HepG2 (cell line): ENCODE measurements around the gene CKS1B. TPM values are rescaled to one million over a fixed set of nuclear protein-coding genes. Genes with fewer than 3 reads are reported as not detected.
A peak's percentile ranks its signal among the peaks of the same experiment; 100 is the strongest.

ENCODE experiments used
- DMAP1 ChIP-seq: IDR thresholded peaks from 2 replicates; pipeline ENCODE4 v1.6.1; 2016
- DRAP1 ChIP-seq: IDR thresholded peaks from 2 replicates; pipeline ENCODE4 v1.6.1; 2016; ENCODE audit warnings: missing genetic modification reagents, missing compliant biosample characterization
- E2F2 ChIP-seq: sonication (generic); formaldehyde crosslinking; IDR thresholded peaks from 2 replicates; pipeline ENCODE4 v1.4.0; 2020; ENCODE audit warnings: missing genetic modification reagents, borderline replicate concordance
- EHMT2 ChIP-seq: fragments of 200-600 bp; sonication (generic); IDR thresholded peaks from 2 replicates; pipeline ENCODE4 v1.7.0; 2017; ENCODE audit warnings: antibody characterized with exemption, low read depth, low read length, borderline replicate concordance
- HBP1 ChIP-seq: IDR thresholded peaks from 2 replicates; pipeline ENCODE4 v1.6.1; 2016; ENCODE audit warnings: low read depth, control low read depth
- PRMT3 ChIP-seq: sonication (generic); formaldehyde crosslinking; IDR thresholded peaks from 2 replicates; pipeline ENCODE4 v1.8.1; 2022; ENCODE audit warnings: low read depth, mild to moderate bottlenecking, moderate library complexity, missing genetic modification reagents, borderline replicate concordance
- ZBTB1 ChIP-seq: sonication (generic); formaldehyde crosslinking; IDR thresholded peaks from 2 replicates; pipeline ENCODE4 v1.4.0; 2020; ENCODE audit warnings: missing genetic modification reagents, borderline replicate concordance
- ZNF142 ChIP-seq: sonication (generic); formaldehyde crosslinking; IDR thresholded peaks from 2 replicates; pipeline ENCODE4 v1.4.0; 2020; ENCODE audit warnings: missing genetic modification reagents
- ZNF687 ChIP-seq: sonication (generic); formaldehyde crosslinking; IDR thresholded peaks from 2 replicates; pipeline ENCODE4 v1.5.1; 2020; ENCODE audit warnings: mild to moderate bottlenecking, missing genetic modification reagents, moderate library complexity
- polyA plus RNA-seq, 8 experiments: library from polyadenylated mRNA; depleted of rRNA in 3 of 8; stranded (reverse) in 7 of 8; unstranded in 1 of 8; fragments of >200 nt; fragmentation: Illumina TruSeq in 4 of 8; extraction: Trizol in 4 of 8; gene quantifications; 2 replicates each; pipeline versions ENCODE4 v1.2.1 to v1.2.3, GENCODE V29; 2011 to 2016; ENCODE audit warnings: low read depth in 4 of 8, missing spikeins in 1 of 8, mixed read lengths in 1 of 8; ENCODE audit not compliant: insufficient read depth in 1 of 8
- total RNA-seq, 5 experiments: library from RNA; depleted of rRNA; stranded (reverse); fragments of >200 nt; fragmentation: Illumina TruSeq; extraction: Trizol; gene quantifications; 2 replicates each; pipeline ENCODE4 v1.2.3, GENCODE V29; 2016; ENCODE audit warnings: low read depth in 1 of 5

The CKS1B gene
- total and polyA plus RNA-seq, 2 of the 13 experiments (the other 11 are each of a cell fraction or from before 2014, with no cell fraction given), result 217 to 222 TPM

- TF ChIP-seq HBP1 (CRISPR knock-in tag) (no peak), E2F2 (no peak), EHMT2 (no peak), DMAP1 (CRISPR knock-in tag) (no peak), ZNF142 (no peak), ZNF687 (CRISPR knock-in tag) (peak; percentile 64), PRMT3 (CRISPR knock-in tag) (no peak), DRAP1 (no peak), ZBTB1 (no peak)
These were observed 32.9 kb downstream of the CKS1B start (continued) for GRCh38 chr1:155007251-155007828.
